Chondrocyte (in vitro differentiated cells): Measurements from ENCODE around the gene TMEM37. TPM values are rescaled to one million over a fixed set of nuclear protein-coding genes. Genes with fewer than 3 reads are reported as not detected.

Experiments used
- DNase-seq: peaks from one replicate; pipeline ENCODE4 v3.0.0; 2021; ENCODE audit warnings: mixed read lengths, low spot score
- H3K27ac Mint-ChIP-seq: one replicate; pipeline ENCODE4 v1.8.0; 2021; ENCODE audit warnings: mild to moderate bottlenecking, moderate library complexity, mixed read lengths; ENCODE audit not compliant: unreplicated experiment
- H3K27me3 Mint-ChIP-seq: 2 replicates; pipeline ENCODE4 v1.8.0; 2021; ENCODE audit warnings: low read depth, mixed read lengths
- H3K36me3 Mint-ChIP-seq: 2 replicates; pipeline ENCODE4 v1.8.0; 2021; ENCODE audit warnings: low read depth, mixed read lengths
- H3K4me1 Mint-ChIP-seq: 2 replicates; pipeline ENCODE4 v1.8.0; 2021; ENCODE audit warnings: low read depth, mild to moderate bottlenecking, mixed read lengths
- H3K4me3 Mint-ChIP-seq: one replicate; pipeline ENCODE4 v1.8.0; 2021; ENCODE audit warnings: mild to moderate bottlenecking, moderate library complexity, mixed read lengths; ENCODE audit not compliant: unreplicated experiment
- H3K9me3 Mint-ChIP-seq: 2 replicates; pipeline ENCODE4 v1.8.0; 2021; ENCODE audit warnings: low read depth, mixed read lengths
- CTCF ChIP-seq: fragments of 200-600 bp; sonication (generic); IDR thresholded peaks from 2 replicates; pipeline ENCODE4 v1.5.0; 2021; ENCODE audit warnings: antibody characterized with exemption, mild to moderate bottlenecking, moderate library complexity
- long read RNA-seq: library from polyadenylated mRNA; stranded (forward); transcript quantifications from one replicate; pipeline ENCODE4 v2.0.0, GENCODE V29; 2021
- total RNA-seq: library from RNA; stranded (reverse); gene quantifications from 3 replicates; pipeline ENCODE4 v1.2.1, GENCODE V29; 2021

TMEM37 gene
- 0.36 to 1.1 TPM (median 0.77 TPM) in 3 replicates for total RNA-seq
- long read RNA-seq, partial matches to known transcripts = 0 of 3 reads
- long read RNA-seq, other reads (novel, unspliced or antisense) = 0 of 3 reads

GRCh38 chr2:119431155-119431975 lies at the start of gene TMEM37:
TMEM37 (plus strand) TSS chr2:119431854; CDS start chr2:119431904, 50 bp downstream.
- Mint-ChIP-seq H3K9me3 (no peaks in the 10 kb centered on the region), H3K36me3 (no peaks in the 10 kb centered on the region), H3K27me3 (peaks cover 38% of the 10 kb centered on the region), H3K4me1 (peaks cover 11% of the 10 kb centered on the region), H3K27ac (no peak within 1 kb of the TSS), H3K4me3 (peak within 1 kb of the TSS; percentile 70)
- DNase-seq = no peak
- TF ChIP-seq CTCF = peak; percentile 14

- H3K27me3 Mint-ChIP-seq = peaks cover 22% of the 10 kb centered on the region
- DNase-seq = no peak
- H3K4me1 Mint-ChIP-seq = peaks cover 9% of the 10 kb centered on the region
- no peaks in the 10 kb centered on the region for H3K9me3 Mint-ChIP-seq
- TF ChIP-seq CTCF = no peak
- H3K27ac Mint-ChIP-seq = no peak overlapping the region
- H3K4me3 Mint-ChIP-seq = no peak overlapping the region
- no peaks in the 10 kb centered on the region for H3K36me3 Mint-ChIP-seq
Observed at GRCh38 chr2:119383410-119384140, 48.1 kb upstream of the TMEM37 start.

- no peak for DNase-seq
- no peak for TF ChIP-seq CTCF
- H3K36me3 Mint-ChIP-seq = no peaks in the 10 kb centered on the region
- H3K9me3 Mint-ChIP-seq = no peaks in the 10 kb centered on the region
- H3K27me3 Mint-ChIP-seq = peaks cover 22% of the 10 kb centered on the region
- no peak overlapping the region for H3K4me3 Mint-ChIP-seq
- H3K27ac Mint-ChIP-seq = no peak overlapping the region
- peaks cover 14% of the 10 kb centered on the region for H3K4me1 Mint-ChIP-seq
Observed at GRCh38 chr2:119384971-119385370, 46.7 kb upstream of the TMEM37 start.

GRCh38 chr2:119385466-119385865 lies 46.2 kb upstream of the TMEM37 start:
- no peaks in the 10 kb centered on the region for H3K36me3 Mint-ChIP-seq
- no peak overlapping the region for H3K27ac Mint-ChIP-seq
- no peak for TF ChIP-seq CTCF
- H3K9me3 Mint-ChIP-seq = no peaks in the 10 kb centered on the region
- H3K4me1 Mint-ChIP-seq = peaks cover 14% of the 10 kb centered on the region
- H3K27me3 Mint-ChIP-seq = peaks cover 18% of the 10 kb centered on the region
- H3K4me3 Mint-ChIP-seq = no peak overlapping the region
- DNase-seq = no peak

- TF ChIP-seq CTCF = peak; percentile 65
- H3K36me3 Mint-ChIP-seq = no peaks in the 10 kb centered on the region
- H3K4me3 Mint-ChIP-seq = no peak overlapping the region
- peak overlapping the region; percentile 74 for H3K27ac Mint-ChIP-seq
- H3K27me3 Mint-ChIP-seq = peaks cover 7% of the 10 kb centered on the region
- H3K9me3 Mint-ChIP-seq = no peaks in the 10 kb centered on the region
- no peak for DNase-seq
- peaks cover 14% of the 10 kb centered on the region for H3K4me1 Mint-ChIP-seq
Observed at GRCh38 chr2:119387381-119388129, 44.1 kb upstream of the TMEM37 start.
